HepG2 (cell line): ENCODE measurements around the gene IL21R.

Experiments
- PAX8 ChIP-seq: sonication (generic); formaldehyde crosslinking; IDR thresholded peaks from 2 replicates; pipeline ENCODE4 v1.8.0; 2022; ENCODE audit warnings: mild to moderate bottlenecking, missing genetic modification reagents, borderline replicate concordance
- POLR2A ChIP-seq, 2 experiments: IDR thresholded peaks; 2 replicates each; pipeline ENCODE4 v1.6.1; 2011; ENCODE audit warnings: low read depth in 2 of 2, low read length in 2 of 2, mild to moderate bottlenecking in 1 of 2, moderate library complexity in 1 of 2; ENCODE audit not compliant: insufficient read depth in 1 of 2
- ZBTB21 ChIP-seq: sonication (generic); formaldehyde crosslinking; IDR thresholded peaks from 2 replicates; pipeline ENCODE4 v1.4.0; 2020; ENCODE audit warnings: missing genetic modification reagents
- TF ChIP-seq, protein P1 (sequence below): sonication (generic); formaldehyde crosslinking; IDR thresholded peaks from 2 replicates; pipeline ENCODE4 v1.4.0; 2020; ENCODE audit warnings: mild to moderate bottlenecking, missing genetic modification reagents

- TF ChIP-seq POLR2A (IDR thresholded peaks at IDR 0.05; ENCODE audit: insufficient read depth in 1 of 2, low read depth in 2 of 2, low read length in 2 of 2) = no peak
- TF ChIP-seq ZBTB21 (CRISPR knock-in tag) = no peak
- TF ChIP-seq PAX8 = no peak
- TF ChIP-seq, protein P1, sequence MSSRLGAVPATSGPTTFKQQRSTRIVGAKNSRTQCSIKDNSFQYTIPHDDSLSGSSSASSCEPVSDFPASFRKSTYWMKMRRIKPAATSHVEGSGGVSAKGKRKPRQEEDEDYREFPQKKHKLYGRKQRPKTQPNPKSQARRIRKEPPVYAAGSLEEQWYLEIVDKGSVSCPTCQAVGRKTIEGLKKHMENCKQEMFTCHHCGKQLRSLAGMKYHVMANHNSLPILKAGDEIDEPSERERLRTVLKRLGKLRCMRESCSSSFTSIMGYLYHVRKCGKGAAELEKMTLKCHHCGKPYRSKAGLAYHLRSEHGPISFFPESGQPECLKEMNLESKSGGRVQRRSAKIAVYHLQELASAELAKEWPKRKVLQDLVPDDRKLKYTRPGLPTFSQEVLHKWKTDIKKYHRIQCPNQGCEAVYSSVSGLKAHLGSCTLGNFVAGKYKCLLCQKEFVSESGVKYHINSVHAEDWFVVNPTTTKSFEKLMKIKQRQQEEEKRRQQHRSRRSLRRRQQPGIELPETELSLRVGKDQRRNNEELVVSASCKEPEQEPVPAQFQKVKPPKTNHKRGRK (CRISPR knock-in tag) = no peak
Observed at GRCh38 chr16:27433636-27434035, 31.7 kb downstream of the IL21R start.
